ENCODE results near the gene JAKMIP2. TPM values are rescaled to one million over a fixed set of nuclear protein-coding genes. Genes with fewer than 3 reads are reported as not detected.

JAKMIP2 gene
- total and polyA plus RNA-seq, 4 donors = 0.13 to 1.9 (median 0.42) TPM; not detected in 1

DNA sequence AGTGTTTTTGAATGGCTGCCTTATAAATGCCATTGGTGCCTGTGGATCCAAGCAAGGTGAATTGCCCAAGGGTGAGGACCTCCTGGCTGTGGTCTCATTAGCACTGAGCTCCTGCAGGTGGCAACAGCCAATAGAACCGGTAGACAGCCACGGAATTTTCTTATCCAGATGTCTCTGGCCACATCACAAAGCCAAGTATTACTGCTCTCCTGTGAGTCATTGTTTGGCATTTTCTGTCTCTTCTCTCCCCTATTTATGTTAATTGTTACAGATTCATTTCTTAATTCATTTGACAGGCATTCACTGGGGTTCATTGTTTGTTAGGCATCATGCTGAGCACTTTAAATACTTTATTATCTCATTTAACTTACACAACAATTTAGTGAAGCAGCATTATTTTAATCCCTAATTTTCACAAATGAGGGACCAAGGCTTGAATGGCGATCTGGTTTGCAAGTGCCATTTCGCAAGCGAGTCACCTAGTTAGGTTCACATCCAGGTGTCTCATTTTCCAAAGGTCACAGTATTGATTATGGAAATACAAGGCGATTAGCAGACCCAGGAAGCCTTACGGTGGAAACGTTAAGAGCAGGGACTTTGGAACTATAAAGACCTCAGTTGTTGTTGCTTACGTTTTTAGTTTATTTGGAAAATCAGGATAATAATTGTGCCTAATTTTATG, 214.5 kb downstream of the JAKMIP2 start:
- Histone ChIP-seq H3K27ac (ENCODE audit: low read depth in 1 of 2, low read length in 2 of 2) (no peak overlapping the region), H3K4me1 (ENCODE audit: control insufficient read depth in 1 of 2, insufficient read depth in 2 of 2, low read length in 2 of 2) (no peaks in the 10 kb centered on the region), H3K36me3 (ENCODE audit: control insufficient read depth in 1 of 2, insufficient read depth in 2 of 2, low read length in 1 of 2) (no peaks in the 10 kb centered on the region), H3K9me3 (ENCODE audit: control insufficient read depth, low read length) (no peaks in the 10 kb centered on the region), H3K4me3 (ENCODE audit: low read length in 2 of 2) (no peak overlapping the region), H3K27me3 (ENCODE audit: control insufficient read depth in 1 of 2, insufficient read depth in 2 of 2, low read length in 1 of 2) (no peaks in the 10 kb centered on the region)
- ATAC-seq (ENCODE audit: low FRiP score) (no peak), DNase-seq (no peak)
- intact Hi-C loops (cut with DNase I) = no loop called here
- 74 to 76% methylated on average over 9 of the region's 9 CpGs for WGBS, 2 donors

DNA sequence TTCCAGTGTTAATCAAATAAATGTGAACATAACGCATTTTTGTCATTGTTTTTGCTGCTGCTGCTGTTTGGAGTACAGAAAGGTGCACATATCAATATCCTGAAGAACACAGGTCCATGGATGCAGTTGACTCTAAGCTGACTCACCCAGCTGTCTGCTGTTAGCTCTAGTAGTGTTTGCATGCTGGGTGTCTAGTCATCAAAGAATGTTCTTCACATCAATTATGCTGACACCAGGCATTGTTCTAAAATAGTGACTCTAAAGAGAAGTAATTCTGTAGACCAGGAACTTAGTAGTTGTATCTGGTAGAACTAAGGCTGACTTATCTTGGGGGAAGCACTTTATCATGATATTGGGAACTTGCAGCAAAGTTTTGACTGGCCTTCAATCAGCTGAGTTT, 217.0 kb downstream of the JAKMIP2 start:
- WGBS, 2 donors = 94 to 95% methylated on average over 1 of the region's 1 CpG
- intact Hi-C loops (cut with DNase I) = no loop called here
- Histone ChIP-seq H3K4me1 (ENCODE audit: control insufficient read depth in 1 of 2, insufficient read depth in 2 of 2, low read length in 2 of 2) (no peaks in the 10 kb centered on the region), H3K4me3 (ENCODE audit: low read length in 2 of 2) (no peak overlapping the region), H3K27me3 (ENCODE audit: control insufficient read depth in 1 of 2, insufficient read depth in 2 of 2, low read length in 1 of 2) (no peaks in the 10 kb centered on the region), H3K9me3 (ENCODE audit: control insufficient read depth, low read length) (no peaks in the 10 kb centered on the region), H3K27ac (ENCODE audit: low read depth in 1 of 2, low read length in 2 of 2) (no peak overlapping the region), H3K36me3 (ENCODE audit: control insufficient read depth in 1 of 2, insufficient read depth in 2 of 2, low read length in 1 of 2) (no peaks in the 10 kb centered on the region)
- ATAC-seq (ENCODE audit: low FRiP score) = no peak
- no peak for DNase-seq

DNA sequence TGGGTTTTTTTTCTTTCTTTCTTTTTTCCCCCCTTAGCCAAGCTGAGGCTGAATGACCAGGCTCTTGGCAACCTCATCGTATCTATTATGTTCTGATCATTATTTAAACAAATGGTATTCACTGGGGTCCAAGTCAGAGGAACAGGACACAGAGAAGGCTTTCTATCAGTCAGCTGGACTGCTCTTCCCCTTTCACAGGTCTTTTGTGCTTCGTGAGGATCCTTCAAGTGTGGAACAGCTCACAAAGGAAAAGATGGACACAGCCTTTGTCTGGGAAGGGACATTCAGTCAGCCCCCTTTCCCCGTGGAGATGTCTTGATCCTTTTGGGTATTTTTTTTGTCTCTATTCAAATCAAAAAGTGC, 218.4 kb downstream of the JAKMIP2 start:
- intact Hi-C loops (cut with DNase I) = loop anchor here in 1 of 2 donors (5.0 kb wide), 1 partner anchor 337 kb away; no protein-coding TSS in a partner anchor
- Histone ChIP-seq H3K27ac (ENCODE audit: low read depth in 1 of 2, low read length in 2 of 2) (no peak overlapping the region), H3K27me3 (ENCODE audit: control insufficient read depth in 1 of 2, insufficient read depth in 2 of 2, low read length in 1 of 2) (no peaks in the 10 kb centered on the region), H3K4me1 (ENCODE audit: control insufficient read depth in 1 of 2, insufficient read depth in 2 of 2, low read length in 2 of 2) (no peaks in the 10 kb centered on the region), H3K36me3 (ENCODE audit: control insufficient read depth in 1 of 2, insufficient read depth in 2 of 2, low read length in 1 of 2) (no peaks in the 10 kb centered on the region), H3K4me3 (ENCODE audit: low read length in 2 of 2) (no peak overlapping the region), H3K9me3 (ENCODE audit: control insufficient read depth, low read length) (no peaks in the 10 kb centered on the region)
- WGBS, 2 donors = 86 to 91% methylated on average over 3 of the region's 3 CpGs
- DNase-seq (no peak), ATAC-seq (ENCODE audit: low FRiP score) (no peak)

DNA sequence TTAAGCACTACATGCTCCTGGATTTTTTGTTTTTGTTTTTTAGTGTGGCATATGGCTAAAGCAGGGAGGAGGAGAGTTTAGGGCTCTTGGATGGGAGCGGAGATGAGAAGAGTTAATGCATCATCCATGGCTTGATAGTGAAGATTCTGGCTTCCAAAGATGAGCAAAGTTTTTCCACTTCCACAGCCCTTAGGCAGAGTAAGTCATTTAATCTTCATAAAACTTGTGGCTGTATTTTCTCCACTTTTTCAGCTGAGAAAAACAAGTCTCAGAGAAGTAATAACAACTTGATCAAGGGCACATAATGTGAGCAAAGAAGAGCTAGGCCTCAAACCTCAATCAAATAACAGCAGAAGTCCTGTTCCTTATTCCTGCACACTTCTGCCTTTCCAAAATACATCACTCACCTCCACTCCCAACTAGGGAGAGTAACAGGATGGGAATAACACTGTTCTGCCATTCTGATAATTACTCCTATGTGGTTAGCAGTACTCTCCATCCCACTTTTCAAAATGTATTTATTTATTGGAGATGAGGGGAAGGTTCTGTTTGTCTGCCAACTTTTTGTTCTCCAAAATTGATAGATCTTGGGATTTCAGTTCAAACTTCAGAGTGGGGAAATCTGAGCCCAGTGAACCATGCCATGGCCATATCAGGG, 218.9 kb downstream of the JAKMIP2 start:
- intact Hi-C loops (cut with DNase I) = loop anchor here in 1 of 2 donors (5.0 kb wide), 1 partner anchor 336 kb away; no protein-coding TSS in a partner anchor
- no peaks in the 10 kb centered on the region for H3K9me3 ChIP-seq (ENCODE audit: control insufficient read depth, low read length)
- H3K4me1 ChIP-seq (ENCODE audit: control insufficient read depth in 1 of 2, insufficient read depth in 2 of 2, low read length in 2 of 2) = no peaks in the 10 kb centered on the region
- 94 to 100% methylated on average over 1 of the region's 1 CpG for WGBS, 2 donors
- ATAC-seq (ENCODE audit: low FRiP score) (no peak), DNase-seq (no peak)
- no peak overlapping the region for H3K27ac ChIP-seq (ENCODE audit: low read depth in 1 of 2, low read length in 2 of 2)
- no peak overlapping the region for H3K4me3 ChIP-seq (ENCODE audit: low read length in 2 of 2)
- no peaks in the 10 kb centered on the region for H3K36me3 ChIP-seq (ENCODE audit: control insufficient read depth in 1 of 2, insufficient read depth in 2 of 2, low read length in 1 of 2)
- no peaks in the 10 kb centered on the region for H3K27me3 ChIP-seq (ENCODE audit: control insufficient read depth in 1 of 2, insufficient read depth in 2 of 2, low read length in 1 of 2)

DNA sequence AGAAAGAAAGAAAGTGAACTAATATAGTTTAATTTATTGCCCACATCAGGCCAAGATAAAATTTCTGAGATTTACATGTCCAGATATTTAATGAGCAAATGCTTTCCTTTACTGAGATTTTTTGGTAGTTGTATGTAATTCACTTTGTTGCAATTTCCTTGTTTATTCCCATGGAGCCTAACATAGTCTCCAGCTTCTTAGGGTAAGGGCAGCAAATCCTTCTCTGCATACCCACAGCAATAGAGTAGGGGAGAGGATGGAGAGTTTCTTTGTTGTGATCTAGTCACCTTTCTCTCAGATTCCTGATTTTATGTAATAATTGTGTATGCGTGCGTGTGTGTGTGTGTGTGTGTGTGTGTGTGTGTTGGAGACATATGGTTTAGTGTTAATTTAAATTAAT, 221.1 kb downstream of the JAKMIP2 start:
- no peak overlapping the region for H3K27ac ChIP-seq (ENCODE audit: low read depth in 1 of 2, low read length in 2 of 2)
- H3K4me1 ChIP-seq (ENCODE audit: control insufficient read depth in 1 of 2, insufficient read depth in 2 of 2, low read length in 2 of 2) = no peaks in the 10 kb centered on the region
- H3K4me3 ChIP-seq (ENCODE audit: low read length in 2 of 2) = no peak overlapping the region
- DNase-seq (no peak), ATAC-seq (ENCODE audit: low FRiP score) (no peak)
- H3K36me3 ChIP-seq (ENCODE audit: control insufficient read depth in 1 of 2, insufficient read depth in 2 of 2, low read length in 1 of 2) = no peaks in the 10 kb centered on the region
- H3K27me3 ChIP-seq (ENCODE audit: control insufficient read depth in 1 of 2, insufficient read depth in 2 of 2, low read length in 1 of 2) = no peaks in the 10 kb centered on the region
- no peaks in the 10 kb centered on the region for H3K9me3 ChIP-seq (ENCODE audit: control insufficient read depth, low read length)
- intact Hi-C loops (cut with DNase I) = loop anchor here in 1 of 2 donors (5.0 kb wide), 1 partner anchor 334 kb away; no protein-coding TSS in a partner anchor
- 93 to 96% methylated on average over 2 of the region's 2 CpGs for WGBS, 2 donors

GRCh38 chr5:147560718-147561331, 221.7 kb downstream of the JAKMIP2 start:
- no peak overlapping the region for H3K27ac ChIP-seq (ENCODE audit: low read depth in 1 of 2, low read length in 2 of 2)
- DNase-seq (no peak), ATAC-seq (ENCODE audit: low FRiP score) (no peak)
- no peak overlapping the region for H3K4me3 ChIP-seq (ENCODE audit: low read length in 2 of 2)
- no peaks in the 10 kb centered on the region for H3K9me3 ChIP-seq (ENCODE audit: control insufficient read depth, low read length)
- intact Hi-C loops (cut with DNase I) = loop anchor here in 1 of 2 donors (5.0 kb wide), 1 partner anchor 334 kb away; no protein-coding TSS in a partner anchor
- no peaks in the 10 kb centered on the region for H3K27me3 ChIP-seq (ENCODE audit: control insufficient read depth in 1 of 2, insufficient read depth in 2 of 2, low read length in 1 of 2)
- H3K36me3 ChIP-seq (ENCODE audit: control insufficient read depth in 1 of 2, insufficient read depth in 2 of 2, low read length in 1 of 2) = no peaks in the 10 kb centered on the region
- WGBS, 2 donors = 82 to 87% methylated on average over 2 of the region's 2 CpGs
- H3K4me1 ChIP-seq (ENCODE audit: control insufficient read depth in 1 of 2, insufficient read depth in 2 of 2, low read length in 2 of 2) = no peaks in the 10 kb centered on the region

GRCh38 chr5:147559749-147560148, 222.8 kb downstream of the JAKMIP2 start:
- Histone ChIP-seq H3K27me3 (ENCODE audit: control insufficient read depth in 1 of 2, insufficient read depth in 2 of 2, low read length in 1 of 2) (no peaks in the 10 kb centered on the region), H3K27ac (ENCODE audit: low read depth in 1 of 2, low read length in 2 of 2) (no peak overlapping the region), H3K9me3 (ENCODE audit: control insufficient read depth, low read length) (no peaks in the 10 kb centered on the region), H3K4me1 (ENCODE audit: control insufficient read depth in 1 of 2, insufficient read depth in 2 of 2, low read length in 2 of 2) (no peaks in the 10 kb centered on the region), H3K4me3 (ENCODE audit: low read length in 2 of 2) (no peak overlapping the region), H3K36me3 (ENCODE audit: control insufficient read depth in 1 of 2, insufficient read depth in 2 of 2, low read length in 1 of 2) (no peaks in the 10 kb centered on the region)
- intact Hi-C loops (cut with DNase I) = loop anchor here (1.0 to 5.0 kb wide), 5 partner anchors 105 to 332 kb away; no protein-coding TSS in a partner anchor
- DNase-seq (no peak), ATAC-seq (ENCODE audit: low FRiP score) (no peak)
- 46 to 48% methylated on average over 2 of the region's 2 CpGs for WGBS, 2 donors

DNA sequence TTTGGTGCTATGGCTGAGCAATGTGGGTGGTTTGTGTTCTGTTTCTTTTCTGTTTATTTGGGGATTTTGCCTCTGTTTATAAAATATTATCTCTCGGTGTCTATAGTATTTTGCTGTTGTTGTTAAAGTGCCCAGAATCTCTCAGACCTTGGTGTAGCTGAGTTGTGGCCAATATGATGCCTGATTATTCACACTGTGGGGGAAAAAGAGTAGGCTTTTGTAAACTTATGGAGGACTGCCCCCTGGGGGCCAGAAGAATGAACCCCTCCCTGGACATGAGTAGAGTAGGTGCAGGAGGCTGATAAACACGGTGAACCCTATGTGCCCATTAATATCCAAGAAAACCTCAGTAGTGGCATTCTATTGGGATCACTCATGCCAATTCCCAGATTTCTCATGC, 223.7 kb downstream of the JAKMIP2 start:
- H3K27ac ChIP-seq (ENCODE audit: low read depth in 1 of 2, low read length in 2 of 2) = no peak overlapping the region

More for the DNA sequence above, 223.7 kb downstream of the JAKMIP2 start:
- intact Hi-C loops (cut with DNase I) = loop anchor here (1.0 to 5.0 kb wide), 4 partner anchors 104 to 327 kb away; no protein-coding TSS in a partner anchor
- peak; percentile 81 for ATAC-seq (ENCODE audit: low FRiP score)
- Histone ChIP-seq H3K36me3 (ENCODE audit: control insufficient read depth in 1 of 2, insufficient read depth in 2 of 2, low read length in 1 of 2) (no peaks in the 10 kb centered on the region), H3K4me3 (ENCODE audit: low read length in 2 of 2) (no peak overlapping the region), H3K9me3 (ENCODE audit: control insufficient read depth, low read length) (no peaks in the 10 kb centered on the region), H3K4me1 (ENCODE audit: control insufficient read depth in 1 of 2, insufficient read depth in 2 of 2, low read length in 2 of 2) (no peaks in the 10 kb centered on the region), H3K27me3 (ENCODE audit: control insufficient read depth in 1 of 2, insufficient read depth in 2 of 2, low read length in 1 of 2) (no peaks in the 10 kb centered on the region)
- 0 to 2% methylated on average over 2 of the region's 2 CpGs for WGBS, 2 donors
- DNase-seq = peak; percentile 74 to 86
